NCI-H526 (cell line): Measurements from ENCODE around the gene SLC7A10.

Experiments used
- DNase-seq, 2 experiments: peaks; one replicate each; lab custom pipeline; 2025; lab: John Stamatoyannopoulos, UW

Gene SLC7A10

GRCh38 chr19:33225458-33225926 is at the start of gene SLC7A10:
Gene SLC7A10 (minus strand): TSS chr19:33225850. CDS start chr19:33225703, 147 bp downstream.
- no peak for DNase-seq

- no peak for DNase-seq
These were observed 49.3 kb upstream of the SLC7A10 start for GRCh38 chr19:33274663-33275558.

GRCh38 chr19:33273881-33274662 is 48.4 kb upstream of the SLC7A10 start:
- peak in 1 of 2 experiments; percentile 36 for DNase-seq

- no peak for DNase-seq
These were observed 47.6 kb upstream of the SLC7A10 start for GRCh38 chr19:33273065-33273736.

GRCh38 chr19:33271246-33272021 is 45.8 kb upstream of the SLC7A10 start:
- no peak for DNase-seq

GRCh38 chr19:33270769-33271168 is 45.1 kb upstream of the SLC7A10 start:
- DNase-seq: no peak

- DNase-seq: no peak
These were observed 43.4 kb upstream of the SLC7A10 start for GRCh38 chr19:33269016-33269415.

GRCh38 chr19:33268162-33268991 is 42.7 kb upstream of the SLC7A10 start:
- DNase-seq: no peak

GRCh38 chr19:33267706-33268105 is 42.1 kb upstream of the SLC7A10 start:
- DNase-seq: no peak

GRCh38 chr19:33266974-33267484 is 41.4 kb upstream of the SLC7A10 start:
- no peak for DNase-seq

GRCh38 chr19:33264881-33265445 is 39.3 kb upstream of the SLC7A10 start:
- no peak for DNase-seq

GRCh38 chr19:33263325-33264023 is 37.8 kb upstream of the SLC7A10 start:
- no peak for DNase-seq

- DNase-seq: no peak
These were observed 36.0 kb upstream of the SLC7A10 start for GRCh38 chr19:33261511-33262189.

- no peak for DNase-seq
These were observed 35.2 kb upstream of the SLC7A10 start for GRCh38 chr19:33260628-33261418.

- DNase-seq: no peak
These were observed 33.9 kb upstream of the SLC7A10 start for GRCh38 chr19:33259539-33259938.

GRCh38 chr19:33257828-33258227 is 32.2 kb upstream of the SLC7A10 start:
- no peak for DNase-seq

- no peak for DNase-seq
These were observed 30.6 kb upstream of the SLC7A10 start for GRCh38 chr19:33256261-33256660.

- no peak for DNase-seq
These were observed 30.1 kb upstream of the SLC7A10 start for GRCh38 chr19:33255781-33256180.
